Liver (tissue), 9 donors: ENCODE measurements around the gene ATP4A. TPM values are rescaled to one million over a fixed set of nuclear protein-coding genes. Genes with fewer than 3 reads are reported as not detected.

Experiments
- DNase-seq: peaks from one replicate; pipeline ENCODE4 v3.0.0-alpha.2; 2017; ENCODE audit warnings: low spot score
- H3K27ac ChIP-seq, 2 donors: one replicate each; pipeline ENCODE4 v1.7.0; 2013; ENCODE audit warnings: inconsistent platforms in 2 of 2, low read length in 2 of 2, control low read depth in 1 of 2, low read depth in 1 of 2, mild to moderate bottlenecking in 1 of 2
- H3K27me3 ChIP-seq, 4 donors: one replicate each; pipeline versions ENCODE4 v1.6.1 to v1.7.0; 2013; ENCODE audit warnings: low read length in 3 of 4, inconsistent platforms in 1 of 4, mild to moderate bottlenecking in 1 of 4, moderate library complexity in 1 of 4; ENCODE audit not compliant: control insufficient read depth in 4 of 4, insufficient read depth in 4 of 4
- H3K36me3 ChIP-seq, 4 donors: one replicate each; pipeline versions ENCODE4 v1.6.1 to v1.7.0; 2013; ENCODE audit warnings: low read length in 3 of 4, mild to moderate bottlenecking in 3 of 4, low read depth in 1 of 4, moderate library complexity in 1 of 4; ENCODE audit not compliant: control insufficient read depth in 4 of 4, insufficient read depth in 3 of 4
- H3K4me1 ChIP-seq, 4 donors: one replicate each; pipeline versions ENCODE4 v1.6.1 to v1.7.0; 2013; ENCODE audit warnings: low read length in 3 of 4, mild to moderate bottlenecking in 3 of 4, moderate library complexity in 1 of 4; ENCODE audit not compliant: control insufficient read depth in 4 of 4, insufficient read depth in 4 of 4
- H3K4me3 ChIP-seq, 3 donors: one replicate each; pipeline versions ENCODE4 v1.6.1 to v1.7.0; 2013; ENCODE audit warnings: low read length in 3 of 3, control low read depth in 1 of 3, low read depth in 1 of 3, mild to moderate bottlenecking in 1 of 3
- H3K9ac ChIP-seq, 2 donors: one replicate each; pipeline ENCODE4 v1.7.0; 2013; ENCODE audit warnings: low read length in 2 of 2, mild to moderate bottlenecking in 2 of 2, moderate library complexity in 2 of 2, control low read depth in 1 of 2, low read depth in 1 of 2
- H3K9me3 ChIP-seq, 4 donors: one replicate each; pipeline versions ENCODE4 v1.6.1 to v1.7.0; 2013; ENCODE audit warnings: low read length in 3 of 4; ENCODE audit not compliant: control insufficient read depth in 4 of 4
- EGR1 ChIP-seq, 2 donors: IDR thresholded peaks; 2 replicates each; pipeline ENCODE4 v1.6.1; 2016 to 2018; ENCODE audit warnings: antibody characterized with exemption in 2 of 2, low read depth in 2 of 2
- FOXA1 ChIP-seq: IDR thresholded peaks from 2 replicates; pipeline ENCODE4 v1.6.1; 2016; ENCODE audit warnings: antibody characterized with exemption
- FOXA2 ChIP-seq: IDR thresholded peaks from 2 replicates; pipeline ENCODE4 v1.6.1; 2016; ENCODE audit warnings: antibody characterized with exemption
- GABPA ChIP-seq, 2 donors: IDR thresholded peaks in 1 of 2; conservative IDR thresholded peaks in 1 of 2; 2 replicates each; pipeline ENCODE4 v1.6.1; 2016; ENCODE audit warnings: antibody characterized with exemption in 2 of 2, mild to moderate bottlenecking in 1 of 2, moderate library complexity in 1 of 2
- HNF4A ChIP-seq, 2 donors: conservative IDR thresholded peaks; 2 replicates each; pipeline ENCODE4 v1.6.1; 2016; ENCODE audit warnings: antibody characterized with exemption in 2 of 2, mild to moderate bottlenecking in 2 of 2
- HNF4G ChIP-seq: IDR thresholded peaks from 2 replicates; pipeline ENCODE4 v1.6.1; 2016; ENCODE audit warnings: antibody characterized with exemption
- JUND ChIP-seq, 2 donors: IDR thresholded peaks; 2 replicates each; pipeline ENCODE4 v1.6.1; 2016; ENCODE audit warnings: antibody characterized with exemption in 2 of 2
- NR2F2 ChIP-seq: IDR thresholded peaks from 2 replicates; pipeline ENCODE4 v1.6.1; 2016; ENCODE audit warnings: antibody characterized with exemption
- SP1 ChIP-seq: IDR thresholded peaks from 2 replicates; pipeline ENCODE4 v1.6.1; 2018; ENCODE audit warnings: antibody characterized with exemption, mild to moderate bottlenecking
- TAF1 ChIP-seq: conservative IDR thresholded peaks from 2 replicates; pipeline ENCODE4 v1.6.1; 2016; ENCODE audit warnings: antibody characterized with exemption, mild to moderate bottlenecking
- YY1 ChIP-seq: IDR thresholded peaks from 2 replicates; pipeline ENCODE4 v1.6.1; 2016; ENCODE audit warnings: antibody characterized with exemption, mild to moderate bottlenecking
- WGBS: extraction: QIAGEN DNeasy Blood & Tissue Kit; methylation state at CpG from one replicate; pipeline ENCODE4 v1.1.7; 2013; 5-methylcytosine and 5-hydroxymethylcytosine counted together
- polyA plus RNA-seq, 2 donors: library from polyadenylated mRNA; stranded (reverse) in 1 of 2; unstranded in 1 of 2; fragments of 200-250 nt in 1 of 2; fragments of >200 nt in 1 of 2; fragmentation: Nextera tagmentation in 1 of 2; extraction: Ambion mirVana in 1 of 2; gene quantifications; one replicate each; pipeline versions ENCODE4 v1.2.1 to v1.2.3, GENCODE V29; 2013 to 2015
- total RNA-seq, 2 donors: library from RNA; depleted of rRNA; stranded (reverse); fragments of >200 nt; gene quantifications; one replicate each; pipeline ENCODE4 v1.2.3, GENCODE V29; 2014
- TF ChIP-seq, protein P1 (sequence below): fragments of 150-350 bp; IDR thresholded peaks from 2 replicates; pipeline ENCODE4 v1.5.1; 2017; ENCODE audit warnings: improper control_type of control experiment, low read depth, low read length; ENCODE audit not compliant: missing input control
- TF ChIP-seq, protein P2 (sequence below): IDR thresholded peaks from 2 replicates; pipeline ENCODE4 v1.6.1; 2016; ENCODE audit warnings: antibody characterized with exemption
- TF ChIP-seq, protein P3 (sequence below): IDR thresholded peaks from 2 replicates; pipeline ENCODE4 v1.6.1; 2016; ENCODE audit warnings: antibody characterized with exemption
- donor health status: healthy.
- donor health status: healthy.
- donor health status: healthy.
- donor health status: healthy.
- donor health status: healthy.

Gene ATP4A
- total RNA-seq (not detected), polyA plus RNA-seq (not detected)

DNA sequence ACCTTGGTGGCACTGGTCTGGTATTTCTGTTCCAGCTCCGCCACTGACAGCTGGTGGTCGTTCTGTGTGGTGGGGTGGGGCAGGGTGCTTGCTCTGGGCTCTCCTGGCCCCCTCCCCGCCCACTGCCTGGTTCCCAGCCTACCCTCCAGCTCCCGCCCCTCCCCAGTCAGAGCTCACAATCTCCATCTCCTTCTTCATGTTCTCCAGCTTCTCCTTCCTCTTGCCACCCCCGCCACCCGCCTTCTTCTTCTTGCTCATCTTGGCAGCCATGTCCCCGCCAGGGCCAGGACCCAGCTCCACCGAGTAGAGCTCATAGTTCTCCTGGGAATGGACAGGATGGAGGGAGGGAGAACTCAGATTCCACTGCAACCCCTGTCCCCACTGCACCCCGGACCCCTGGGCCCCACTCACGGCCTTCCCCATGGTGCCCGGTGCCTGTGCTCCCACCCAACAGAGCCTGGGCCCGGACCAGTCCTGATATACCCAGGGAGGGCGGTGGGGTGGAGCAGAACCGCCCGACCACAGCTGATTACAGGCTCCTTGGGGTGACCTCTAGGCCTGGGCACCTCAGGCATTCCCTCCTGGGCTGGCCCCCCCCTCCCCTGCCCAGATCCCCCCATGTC is at the start of gene ATP4A:
Gene ATP4A (minus strand): TSS at position 452 of the 623 bp plus-strand sequence. CDS start 29 bp downstream, at position 423.
- H3K36me3 ChIP-seq: no peaks in the 10 kb centered on the region
- H3K4me1 ChIP-seq: peaks cover 0 to 1% (median under 1%) of the 10 kb centered on the region in 4 donors
- no peaks in the 10 kb centered on the region for H3K9me3 ChIP-seq
- DNase-seq: no peak
- TF ChIP-seq HNF4G (no peak), FOXA1 (no peak), GABPA (IDR thresholded peaks at IDR 0.05 in 1 of 2, conservative IDR thresholded peaks at IDR 0.05 in 1 of 2) (no peak)
- TF ChIP-seq, protein P1, sequence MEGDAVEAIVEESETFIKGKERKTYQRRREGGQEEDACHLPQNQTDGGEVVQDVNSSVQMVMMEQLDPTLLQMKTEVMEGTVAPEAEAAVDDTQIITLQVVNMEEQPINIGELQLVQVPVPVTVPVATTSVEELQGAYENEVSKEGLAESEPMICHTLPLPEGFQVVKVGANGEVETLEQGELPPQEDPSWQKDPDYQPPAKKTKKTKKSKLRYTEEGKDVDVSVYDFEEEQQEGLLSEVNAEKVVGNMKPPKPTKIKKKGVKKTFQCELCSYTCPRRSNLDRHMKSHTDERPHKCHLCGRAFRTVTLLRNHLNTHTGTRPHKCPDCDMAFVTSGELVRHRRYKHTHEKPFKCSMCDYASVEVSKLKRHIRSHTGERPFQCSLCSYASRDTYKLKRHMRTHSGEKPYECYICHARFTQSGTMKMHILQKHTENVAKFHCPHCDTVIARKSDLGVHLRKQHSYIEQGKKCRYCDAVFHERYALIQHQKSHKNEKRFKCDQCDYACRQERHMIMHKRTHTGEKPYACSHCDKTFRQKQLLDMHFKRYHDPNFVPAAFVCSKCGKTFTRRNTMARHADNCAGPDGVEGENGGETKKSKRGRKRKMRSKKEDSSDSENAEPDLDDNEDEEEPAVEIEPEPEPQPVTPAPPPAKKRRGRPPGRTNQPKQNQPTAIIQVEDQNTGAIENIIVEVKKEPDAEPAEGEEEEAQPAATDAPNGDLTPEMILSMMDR: no peak
- H3K9ac ChIP-seq: no peak within 1 kb of the TSS
- peaks cover 0 to 7% (median 3%) of the 10 kb centered on the region in 4 donors for H3K27me3 ChIP-seq
- H3K27ac ChIP-seq: no peak within 1 kb of the TSS
- no peak within 1 kb of the TSS for H3K4me3 ChIP-seq
- WGBS: 78% methylated on average over 15 of the region's 15 CpGs

DNA sequence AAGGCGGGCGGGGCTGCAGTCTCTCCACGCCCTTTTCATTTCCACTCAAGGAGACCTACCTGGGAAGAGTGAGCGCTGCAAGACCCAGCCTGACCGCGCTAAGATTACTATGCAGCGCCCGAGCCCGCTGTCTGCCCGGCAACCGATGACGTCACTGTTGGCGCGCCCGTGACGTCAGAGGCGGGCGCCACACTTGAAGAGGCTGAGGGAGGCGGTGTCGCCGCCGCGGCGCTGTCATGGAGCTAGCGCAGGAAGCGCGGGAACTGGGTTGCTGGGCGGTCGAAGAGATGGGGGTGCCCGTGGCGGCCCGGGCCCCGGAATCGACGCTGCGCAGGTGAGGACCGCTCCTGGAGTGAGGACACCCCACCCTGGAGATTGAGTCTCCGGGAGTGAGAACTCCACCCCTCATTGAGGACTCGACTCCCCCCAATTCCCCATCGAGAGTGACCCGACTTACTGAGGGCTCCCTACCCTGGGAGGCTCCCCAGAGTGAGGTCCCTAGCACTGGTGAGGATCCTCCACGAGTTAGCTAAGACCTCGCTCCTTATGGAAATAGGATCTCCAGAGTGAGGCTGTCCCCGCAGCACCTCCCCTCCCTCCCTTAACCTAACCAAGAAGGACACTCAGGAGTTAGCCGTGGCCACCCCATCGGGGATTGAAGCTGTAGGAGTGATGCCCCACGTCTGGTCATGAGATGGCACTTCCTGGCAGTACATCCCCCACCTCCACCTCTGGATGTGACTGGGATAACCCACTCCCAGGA is 49.3 kb upstream of the ATP4A start, which contains the start of gene HAUS5:
Gene HAUS5 (plus strand): TSS at position 177 of the 763 bp plus-strand sequence. CDS start 60 bp downstream, at position 237.
- peaks cover 0 to 4% (median 0%) of the 10 kb centered on the region in 4 donors for H3K36me3 ChIP-seq
- no peaks in the 10 kb centered on the region for H3K27me3 ChIP-seq
- H3K9ac ChIP-seq: peak within 1 kb of the TSS; percentile 61 to 77
- whole genome bisulfite sequencing: under 1% methylated on average over 47 of the region's 47 CpGs
- DNase-seq: peak; percentile 97
- H3K4me1 ChIP-seq: peaks cover 0 to 13% (median 9%) of the 10 kb centered on the region in 4 donors
- TF ChIP-seq HNF4G (no peak), TAF1 (no peak), SP1 (peak; percentile 48), FOXA2 (no peak), HNF4A (conservative IDR thresholded peaks at IDR 0.05) (no peak), EGR1 (IDR thresholded peaks at IDR 0.05; ENCODE audit: low read depth in 2 of 2) (no peak), YY1 (peak; percentile 75), FOXA1 (no peak)
- TF ChIP-seq, protein P1: no peak
- peak within 1 kb of the TSS; percentile 68 to 82 (median 80) for H3K4me3 ChIP-seq
- peaks cover 0 to 2% (median 0%) of the 10 kb centered on the region in 4 donors for H3K9me3 ChIP-seq
- H3K27ac ChIP-seq: no peak within 1 kb of the TSS

DNA sequence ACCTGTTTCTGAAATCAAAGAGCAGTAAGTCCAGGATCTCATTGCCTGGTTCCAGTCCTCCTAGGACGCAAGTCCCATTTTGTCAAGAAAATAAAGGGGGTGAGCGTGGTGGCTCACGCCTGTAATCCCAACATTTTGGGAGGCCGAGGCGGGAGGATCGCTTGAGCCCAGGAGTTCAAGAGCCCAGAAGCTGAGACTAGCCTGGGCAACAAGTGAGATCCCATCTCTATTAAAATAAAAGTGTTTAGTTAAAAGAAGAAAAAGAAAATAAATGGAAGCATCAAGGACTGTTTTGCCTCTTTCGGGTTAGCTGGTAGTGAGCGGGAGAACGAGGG is 48.7 kb upstream of the ATP4A start:
- Histone ChIP-seq H3K27ac (no peak overlapping the region), H3K9ac (no peak overlapping the region), H3K9me3 (peaks cover 0 to 2% (median 0%) of the 10 kb centered on the region in 4 donors), H3K4me3 (peak overlapping the region in 2 of 3 donors; percentile 68 to 82), H3K4me1 (peaks cover 0 to 13% (median 9%) of the 10 kb centered on the region in 4 donors), H3K27me3 (no peaks in the 10 kb centered on the region), H3K36me3 (peaks cover 0 to 4% (median 0%) of the 10 kb centered on the region in 4 donors)
- TF ChIP-seq JUND (IDR thresholded peaks at IDR 0.05) (no peak), SP1 (no peak), FOXA1 (no peak), HNF4A (conservative IDR thresholded peaks at IDR 0.05) (no peak), NR2F2 (no peak)
- TF ChIP-seq, protein P2, sequence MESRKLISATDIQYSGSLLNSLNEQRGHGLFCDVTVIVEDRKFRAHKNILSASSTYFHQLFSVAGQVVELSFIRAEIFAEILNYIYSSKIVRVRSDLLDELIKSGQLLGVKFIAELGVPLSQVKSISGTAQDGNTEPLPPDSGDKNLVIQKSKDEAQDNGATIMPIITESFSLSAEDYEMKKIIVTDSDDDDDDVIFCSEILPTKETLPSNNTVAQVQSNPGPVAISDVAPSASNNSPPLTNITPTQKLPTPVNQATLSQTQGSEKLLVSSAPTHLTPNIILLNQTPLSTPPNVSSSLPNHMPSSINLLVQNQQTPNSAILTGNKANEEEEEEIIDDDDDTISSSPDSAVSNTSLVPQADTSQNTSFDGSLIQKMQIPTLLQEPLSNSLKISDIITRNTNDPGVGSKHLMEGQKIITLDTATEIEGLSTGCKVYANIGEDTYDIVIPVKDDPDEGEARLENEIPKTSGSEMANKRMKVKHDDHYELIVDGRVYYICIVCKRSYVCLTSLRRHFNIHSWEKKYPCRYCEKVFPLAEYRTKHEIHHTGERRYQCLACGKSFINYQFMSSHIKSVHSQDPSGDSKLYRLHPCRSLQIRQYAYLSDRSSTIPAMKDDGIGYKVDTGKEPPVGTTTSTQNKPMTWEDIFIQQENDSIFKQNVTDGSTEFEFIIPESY: no peak
- TF ChIP-seq, protein P3, sequence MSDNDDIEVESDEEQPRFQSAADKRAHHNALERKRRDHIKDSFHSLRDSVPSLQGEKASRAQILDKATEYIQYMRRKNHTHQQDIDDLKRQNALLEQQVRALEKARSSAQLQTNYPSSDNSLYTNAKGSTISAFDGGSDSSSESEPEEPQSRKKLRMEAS: no peak
- WGBS: 35% methylated on average over 9 of the region's 9 CpGs
- DNase-seq: no peak
